Activated effector memory CD4-positive, alpha-beta T cell treated with Interleukin-2 at 50 U/mL for 16 hours (primary cell): ENCODE results near the gene MRPL34.

Experiments used
- DNase-seq: peaks from one replicate; pipeline ENCODE4 v3.0.0-alpha.2; 2020

MRPL34 gene

GRCh38 chr19:17329366-17330261, 23.9 kb downstream of the MRPL34 start:
- no peak for DNase-seq

DNA sequence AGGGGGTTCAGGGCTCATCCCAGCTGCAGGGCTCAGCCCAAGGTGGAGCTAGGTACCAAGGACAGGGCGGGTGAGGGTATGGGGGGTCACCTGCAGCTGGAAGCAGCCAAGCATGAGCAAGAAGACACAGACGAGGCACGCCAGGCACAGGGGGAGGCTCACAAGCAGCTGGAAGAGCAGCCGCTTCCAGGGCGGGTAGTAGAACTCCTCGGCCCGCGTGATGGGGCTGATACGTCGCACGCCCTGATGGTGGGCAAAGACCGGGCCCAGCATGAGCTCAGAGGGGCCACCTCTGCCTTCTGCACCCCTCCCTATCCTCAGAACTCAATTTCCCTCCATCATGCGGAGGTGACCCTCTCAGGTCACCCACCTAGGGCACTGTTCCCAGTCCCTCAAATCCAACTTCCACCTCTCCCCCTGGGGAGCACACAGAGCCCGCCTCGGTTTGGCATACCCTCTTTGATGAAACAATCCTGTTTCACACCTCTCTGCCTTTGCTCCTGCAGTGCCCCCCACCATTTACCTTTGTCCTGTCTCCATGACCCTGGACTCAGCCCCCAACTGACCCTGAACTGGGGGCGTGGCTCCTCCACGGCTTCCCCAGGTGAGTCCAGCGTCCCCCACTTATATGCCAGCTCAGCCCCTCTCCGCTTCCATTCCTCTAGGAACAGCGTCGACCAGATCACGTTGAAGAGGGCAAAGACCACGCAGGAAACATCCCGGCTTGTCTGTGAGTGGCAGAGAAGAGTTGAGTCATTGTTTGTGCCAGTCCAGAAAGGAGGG, 24.8 kb downstream of the MRPL34 start:
- DNase-seq, result no peak

DNA sequence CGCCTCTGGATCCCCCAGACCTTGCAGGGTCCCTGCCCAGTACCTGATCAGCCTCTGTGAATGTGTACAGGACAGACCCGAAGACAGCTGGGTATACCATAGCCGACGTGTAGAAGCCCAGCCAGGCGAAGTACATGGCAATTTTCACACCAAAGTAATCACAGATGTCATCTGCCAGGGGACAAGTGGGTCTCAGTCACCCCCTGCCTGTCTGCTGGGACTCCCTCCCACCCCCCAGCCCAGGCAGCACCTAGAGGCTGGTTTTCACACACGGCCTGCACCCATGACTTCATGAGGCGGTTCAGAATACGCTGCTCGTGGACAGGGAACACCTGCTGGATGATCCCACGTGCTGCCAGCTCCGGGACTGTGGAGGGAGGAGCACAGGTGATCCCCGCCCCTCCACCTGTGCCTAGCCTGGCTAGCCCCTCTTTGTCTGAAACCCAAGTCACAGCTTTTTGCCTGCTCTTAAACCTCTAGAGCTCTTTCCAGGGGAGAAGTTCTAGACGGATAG, 25.4 kb downstream of the MRPL34 start:
- DNase-seq, result no peak

DNA sequence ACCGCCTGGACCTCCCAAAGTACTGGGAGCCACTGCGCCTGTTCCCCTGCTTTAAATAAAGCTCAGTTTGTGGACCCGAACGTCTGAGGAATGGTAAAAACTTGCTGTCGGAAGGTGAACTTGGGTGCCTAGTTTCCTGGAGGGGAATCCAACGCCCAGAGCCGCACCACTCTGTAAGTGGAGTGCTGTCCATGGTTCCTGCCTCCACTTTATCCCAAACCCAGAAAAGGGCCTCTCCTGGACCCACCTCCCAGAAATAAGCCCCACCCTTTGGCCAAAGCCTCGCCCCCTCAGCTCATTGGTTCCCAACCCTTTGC, 26.6 kb downstream of the MRPL34 start:
- DNase-seq, result no peak

- DNase-seq, result no peak
These were observed 27.3 kb downstream of the MRPL34 start for GRCh38 chr19:17332677-17333581.

GRCh38 chr19:17333611-17334413, 28.1 kb downstream of the MRPL34 start:
- peak; percentile 70 for DNase-seq

DNA sequence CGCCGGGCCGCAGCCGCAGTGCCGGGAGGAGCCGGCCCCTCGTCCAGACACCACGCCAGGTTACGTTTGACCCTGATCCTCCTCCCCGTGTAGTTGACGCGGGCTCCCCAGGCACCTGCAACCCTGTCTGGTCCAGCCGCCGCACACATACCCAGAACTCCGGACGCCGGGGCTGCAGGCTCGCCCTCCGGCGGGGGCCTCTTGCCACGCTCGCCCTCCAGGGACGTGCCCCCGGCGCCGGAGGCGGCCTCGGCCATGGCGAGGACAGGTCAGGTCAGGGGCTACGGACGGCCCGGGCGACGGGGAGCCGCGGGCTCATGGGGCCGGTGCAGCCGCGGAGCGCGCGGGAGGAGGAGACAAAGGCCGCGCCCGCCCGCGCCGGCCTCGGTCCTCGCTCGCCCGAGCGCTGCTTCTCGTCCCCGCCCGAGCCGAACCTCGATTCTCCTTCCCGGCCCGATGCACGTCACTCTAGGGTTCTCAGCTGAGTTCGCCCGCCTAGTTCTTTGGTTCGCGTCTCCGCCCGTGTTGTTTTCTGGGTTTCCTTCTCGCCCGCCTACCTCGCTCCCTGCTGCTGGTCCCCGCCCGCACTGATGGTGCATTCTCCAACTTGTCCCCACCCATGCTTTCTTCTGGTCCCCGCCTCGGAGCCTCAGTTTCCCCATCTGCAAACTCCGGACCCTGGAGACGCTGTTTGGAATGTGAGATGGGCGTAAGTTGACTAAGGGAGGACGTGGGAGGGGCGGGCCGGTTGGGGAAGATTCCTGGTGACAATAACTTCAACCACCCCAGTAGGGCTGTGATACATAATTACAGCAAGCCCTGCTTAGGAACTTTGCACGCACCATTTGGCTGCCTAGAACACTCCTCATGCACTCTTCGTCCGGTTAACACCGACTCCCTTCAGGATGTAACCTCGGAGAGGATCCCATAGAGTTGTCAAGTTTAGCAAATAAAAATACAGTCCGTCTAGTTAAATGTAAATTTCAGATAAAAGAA, 29.0 kb downstream of the MRPL34 start, which contains the start of gene ANO8:
TSS of gene ANO8 (minus strand) at position 442 of the 996 bp plus-strand sequence. CDS start at position 257, 185 bp downstream.
- DNase-seq, result peak; percentile 94

- no peak for DNase-seq
These were observed 29.9 kb downstream of the MRPL34 start for GRCh38 chr19:17335575-17335974.

GRCh38 chr19:17336872-17337674, 31.4 kb downstream of the MRPL34 start, which contains the start of gene GTPBP3:
GTPBP3 (plus strand) TSS chr19:17337553; CDS start chr19:17337612, 59 bp downstream.
- peak; percentile 93 for DNase-seq

DNA sequence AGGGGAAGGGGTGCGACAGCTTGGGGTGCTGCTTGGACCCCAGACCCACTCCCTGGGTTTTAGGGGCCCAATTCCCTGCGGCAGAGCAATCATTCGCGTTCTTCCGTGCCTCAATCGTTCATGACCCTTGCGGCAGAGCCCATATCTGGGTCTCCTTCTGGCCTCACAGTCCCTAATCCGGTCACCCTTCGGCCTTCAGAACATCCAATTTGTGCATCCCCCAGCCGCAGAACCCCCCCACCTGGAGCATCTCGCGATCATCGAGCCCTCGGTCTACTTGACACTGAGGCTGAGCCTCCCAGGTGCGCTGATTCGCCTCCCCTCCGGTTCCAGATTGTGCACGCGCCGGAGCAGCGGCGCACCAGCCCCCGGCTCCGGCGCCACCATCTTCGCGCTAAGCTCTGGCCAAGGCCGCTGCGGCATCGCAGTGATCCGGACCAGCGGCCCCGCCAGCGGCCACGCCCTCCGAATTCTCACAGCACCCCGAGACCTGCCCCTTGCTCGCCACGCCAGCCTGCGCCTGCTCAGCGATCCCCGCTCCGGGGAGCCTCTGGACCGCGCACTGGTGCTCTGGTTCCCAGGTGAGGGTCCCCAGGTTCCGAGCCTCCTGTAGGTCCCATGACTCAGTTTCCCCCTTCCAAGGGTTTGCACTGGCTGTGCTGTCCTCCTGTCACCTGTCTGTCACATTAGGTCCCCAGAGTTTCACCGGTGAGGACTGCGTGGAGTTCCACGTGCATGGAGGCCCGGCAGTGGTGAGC, 32.2 kb downstream of the MRPL34 start:
- no peak for DNase-seq

- no peak for DNase-seq
These were observed 32.9 kb downstream of the MRPL34 start for GRCh38 chr19:17338433-17339078.

- peak; percentile 13 for DNase-seq
These were observed 33.5 kb downstream of the MRPL34 start for GRCh38 chr19:17339088-17339741.

DNA sequence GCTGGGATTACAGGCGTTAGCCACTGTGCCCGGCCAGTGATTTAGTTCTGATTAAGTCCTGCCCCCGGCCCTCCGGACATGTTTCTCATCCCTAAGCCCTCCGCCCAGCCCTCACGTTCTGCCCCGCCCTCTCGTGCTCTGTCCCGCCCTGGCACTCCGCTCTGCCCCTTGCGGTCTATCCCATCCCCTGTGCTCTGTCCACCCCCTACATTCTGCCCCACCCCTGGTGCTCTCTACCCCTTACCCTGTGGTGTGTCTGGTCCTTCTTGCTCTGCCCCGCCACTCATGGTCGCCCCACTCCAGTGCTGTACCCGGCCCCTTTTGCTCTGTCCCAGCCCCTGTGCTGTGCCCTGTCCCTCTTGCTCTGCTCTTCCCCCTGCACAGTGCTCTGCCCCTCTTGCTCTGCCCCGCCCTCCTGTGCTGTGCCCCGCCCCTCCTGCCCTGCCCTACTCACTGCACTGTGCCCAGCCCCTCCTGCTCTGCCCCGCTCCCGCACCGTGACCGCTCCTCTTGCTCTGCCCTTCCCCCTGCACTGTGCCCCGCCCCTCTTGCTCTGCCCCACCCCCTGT, 34.7 kb downstream of the MRPL34 start:
- DNase-seq, result no peak

DNA sequence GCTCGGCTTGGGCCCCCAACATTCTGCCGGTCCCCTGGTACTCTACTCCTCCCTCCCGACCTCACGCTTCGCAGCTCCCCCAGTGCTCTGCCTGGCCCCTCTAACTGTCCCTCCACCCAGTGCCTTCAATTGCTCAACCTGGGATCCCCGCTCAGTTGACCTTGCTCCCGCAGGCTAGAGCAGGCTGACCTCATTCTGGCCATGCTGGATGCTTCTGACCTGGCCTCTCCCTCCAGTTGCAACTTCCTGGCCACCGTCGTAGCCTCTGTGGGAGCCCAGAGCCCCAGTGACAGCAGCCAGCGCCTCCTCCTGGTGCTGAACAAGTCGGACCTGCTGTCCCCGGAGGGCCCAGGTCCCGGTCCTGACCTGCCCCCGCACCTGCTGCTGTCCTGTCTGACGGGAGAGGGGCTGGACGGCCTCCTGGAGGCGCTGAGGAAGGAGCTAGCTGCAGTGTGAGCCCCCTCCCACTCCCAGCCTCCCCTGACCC, 35.2 kb downstream of the MRPL34 start:
- DNase-seq, result no peak

DNA sequence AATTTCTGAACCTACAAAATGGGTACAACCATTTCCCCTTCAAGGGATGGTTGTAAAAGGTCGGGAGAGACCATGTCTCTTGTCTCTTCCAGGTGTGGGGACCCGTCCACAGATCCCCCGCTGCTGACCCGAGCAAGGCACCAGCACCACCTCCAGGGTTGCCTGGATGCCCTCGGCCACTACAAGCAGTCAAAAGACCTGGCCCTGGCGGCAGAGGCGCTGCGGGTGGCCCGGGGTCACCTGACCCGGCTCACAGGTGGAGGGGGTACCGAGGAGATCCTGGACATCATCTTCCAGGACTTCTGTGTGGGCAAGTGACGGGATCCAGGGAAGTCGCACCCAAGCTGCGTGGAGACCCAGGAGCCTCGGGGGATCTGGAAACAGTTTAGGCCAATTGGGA, 35.7 kb downstream of the MRPL34 start:
- DNase-seq, result no peak

GRCh38 chr19:17341845-17342244, 36.2 kb downstream of the MRPL34 start:
- no peak for DNase-seq

DNA sequence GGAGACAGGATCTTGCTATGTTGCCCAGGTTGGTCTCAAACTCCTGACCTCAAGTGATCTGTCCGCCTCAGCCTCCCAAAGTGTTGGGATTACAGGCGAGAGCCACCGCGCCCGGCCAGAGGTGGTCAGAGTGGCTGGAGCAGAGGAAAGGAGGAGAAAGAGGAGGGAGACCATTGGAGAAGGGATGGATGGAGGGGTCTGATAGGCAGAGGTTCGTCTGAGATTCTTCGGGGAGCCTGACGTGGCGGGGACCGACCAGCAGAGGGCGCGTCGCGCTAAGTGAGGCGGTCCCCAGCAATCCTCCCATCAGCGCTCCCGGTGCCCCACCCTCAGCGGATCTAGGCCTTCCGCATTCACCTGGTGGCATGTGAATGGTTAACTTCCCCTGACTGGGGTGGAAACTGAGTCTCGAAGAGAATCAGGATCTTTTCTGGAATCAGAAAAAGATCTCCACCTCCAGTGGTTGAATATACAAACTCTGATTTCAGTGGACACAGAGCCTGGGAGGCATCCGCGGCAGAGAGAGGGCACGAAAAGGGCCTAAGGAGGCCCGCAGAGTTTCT, 40.5 kb downstream of the MRPL34 start:
- peak; percentile 59 for DNase-seq
